Superior temporal gyrus (tissue), 1 donor: ENCODE measurements around the gene BRF1.

Source experiments
- DNase-seq: peaks from one replicate; pipeline ENCODE4 v3.0.0-alpha.2; 2016; ENCODE audit errors: extremely low spot score

Gene BRF1

DNA sequence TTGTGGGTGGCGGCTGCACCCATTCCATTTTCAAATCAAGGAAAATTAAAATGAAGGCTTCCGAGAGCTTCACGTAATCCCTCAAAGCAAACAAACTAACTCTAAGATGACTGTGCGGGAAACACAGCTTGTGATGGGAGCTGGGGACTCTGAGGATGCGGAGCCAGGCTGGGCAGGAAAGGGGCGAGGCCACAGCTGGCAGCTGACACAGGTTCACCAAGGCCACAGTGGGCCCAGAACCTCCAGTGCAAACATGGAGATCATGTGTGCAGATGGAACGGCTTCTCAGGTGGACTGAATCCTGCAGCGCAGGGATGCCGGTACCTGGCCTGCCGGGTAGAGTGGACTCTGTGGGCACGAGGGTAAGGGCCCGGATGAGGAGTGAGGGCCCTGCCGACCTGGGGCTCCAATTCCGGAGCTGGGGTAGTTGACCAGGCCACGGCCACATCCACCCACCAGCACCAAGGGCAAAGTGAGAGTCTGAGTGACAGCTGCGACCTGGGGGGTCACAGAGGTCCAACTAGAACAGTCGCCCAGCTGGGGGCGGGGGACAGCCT lies 71.6 kb downstream of the BRF1 start:
- DNase-seq = no peak

DNA sequence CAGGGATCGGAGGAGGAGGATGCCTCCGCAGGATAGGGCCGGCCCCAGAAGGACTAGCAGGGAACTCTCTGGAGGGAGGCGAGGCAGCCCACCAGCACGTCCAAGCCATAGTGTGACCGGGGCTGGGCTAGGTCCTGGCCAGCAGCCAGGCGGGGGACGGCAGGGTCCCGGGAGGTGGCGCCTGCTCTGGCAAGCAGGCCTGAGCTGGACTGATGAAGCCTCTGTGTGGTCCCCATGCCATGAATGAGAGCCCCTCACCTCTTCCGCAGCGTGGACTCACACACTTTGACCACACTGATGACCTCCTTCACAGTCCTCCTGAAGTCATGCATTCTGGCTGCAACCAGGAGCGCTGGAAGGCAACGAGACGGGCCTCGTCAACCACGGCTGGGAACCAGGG lies 72.2 kb downstream of the BRF1 start:
- no peak for DNase-seq

DNA sequence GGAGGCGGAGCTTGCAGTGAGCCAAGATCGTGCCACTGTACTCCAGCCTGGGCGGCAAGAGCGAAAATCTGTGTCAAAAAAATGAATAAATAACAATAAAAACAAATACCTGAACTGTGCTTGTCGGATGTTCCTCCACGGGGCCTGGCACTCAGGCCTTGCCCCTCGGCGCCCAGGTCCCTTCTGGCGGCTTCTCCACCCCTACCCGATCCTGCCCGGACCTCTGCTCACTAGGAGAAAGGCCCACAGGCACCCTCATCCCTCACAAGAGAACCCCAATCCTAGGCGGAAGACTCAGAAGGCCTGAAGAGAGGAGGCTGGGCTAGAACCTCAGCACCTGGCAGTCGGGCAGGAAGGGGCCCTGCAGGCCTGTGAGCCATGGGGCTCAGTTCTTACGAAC lies 73.5 kb downstream of the BRF1 start:
- DNase-seq = no peak

DNA sequence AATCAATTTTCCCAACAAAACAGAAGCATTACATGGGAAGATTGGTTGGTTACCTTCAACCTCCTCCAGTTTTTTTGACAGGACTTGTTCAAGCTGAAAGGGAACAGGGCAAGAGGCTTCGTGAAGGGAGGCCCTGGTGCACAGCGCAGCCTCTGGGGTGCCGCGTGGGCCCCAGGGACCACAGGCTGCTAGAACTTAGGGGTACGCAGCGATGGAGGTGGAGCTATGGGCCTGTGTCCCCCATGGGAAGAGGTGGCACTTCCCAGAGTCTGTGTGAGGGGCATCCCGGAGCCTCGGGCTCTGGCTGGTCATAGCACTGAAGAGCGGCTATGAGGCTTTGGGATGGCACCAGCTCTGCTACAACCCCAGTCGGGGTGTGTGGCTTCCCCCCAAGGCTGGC lies 74.6 kb downstream of the BRF1 start:
- DNase-seq = no peak

DNA sequence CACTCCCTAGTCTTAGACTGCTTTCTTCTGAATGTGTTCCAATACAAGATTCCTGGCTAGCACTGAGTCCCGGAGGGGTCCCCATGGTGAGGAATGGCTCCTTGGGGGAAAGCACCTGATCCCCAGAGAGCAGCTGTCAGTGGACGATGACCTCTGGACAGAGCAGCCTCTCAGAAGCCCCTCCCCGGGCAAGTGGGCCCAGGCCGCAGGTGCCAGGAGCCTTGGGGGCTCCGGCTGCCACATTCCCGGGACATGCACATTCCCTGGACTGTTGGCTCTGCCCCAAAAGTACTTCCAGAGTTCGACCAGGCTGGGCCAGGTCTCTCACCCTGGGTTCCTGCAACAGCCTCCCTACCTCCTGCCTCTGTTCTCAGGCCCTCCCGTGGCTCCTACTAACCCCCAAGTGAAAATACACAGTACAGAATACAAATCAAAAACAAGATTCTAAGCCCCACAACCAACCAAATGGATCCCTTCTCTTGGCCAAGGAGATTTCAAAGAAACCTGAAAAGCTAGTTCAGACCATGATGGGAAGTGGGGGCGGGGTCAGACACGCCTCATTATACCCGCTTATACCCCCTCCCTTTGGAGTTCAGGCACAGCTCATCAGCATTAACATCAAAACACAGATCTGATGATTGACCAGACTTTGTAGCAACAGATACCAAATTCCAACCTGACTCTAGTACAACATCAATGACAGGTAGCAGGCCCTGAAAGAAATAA lies 75.8 kb downstream of the BRF1 start:
- no peak for DNase-seq

DNA sequence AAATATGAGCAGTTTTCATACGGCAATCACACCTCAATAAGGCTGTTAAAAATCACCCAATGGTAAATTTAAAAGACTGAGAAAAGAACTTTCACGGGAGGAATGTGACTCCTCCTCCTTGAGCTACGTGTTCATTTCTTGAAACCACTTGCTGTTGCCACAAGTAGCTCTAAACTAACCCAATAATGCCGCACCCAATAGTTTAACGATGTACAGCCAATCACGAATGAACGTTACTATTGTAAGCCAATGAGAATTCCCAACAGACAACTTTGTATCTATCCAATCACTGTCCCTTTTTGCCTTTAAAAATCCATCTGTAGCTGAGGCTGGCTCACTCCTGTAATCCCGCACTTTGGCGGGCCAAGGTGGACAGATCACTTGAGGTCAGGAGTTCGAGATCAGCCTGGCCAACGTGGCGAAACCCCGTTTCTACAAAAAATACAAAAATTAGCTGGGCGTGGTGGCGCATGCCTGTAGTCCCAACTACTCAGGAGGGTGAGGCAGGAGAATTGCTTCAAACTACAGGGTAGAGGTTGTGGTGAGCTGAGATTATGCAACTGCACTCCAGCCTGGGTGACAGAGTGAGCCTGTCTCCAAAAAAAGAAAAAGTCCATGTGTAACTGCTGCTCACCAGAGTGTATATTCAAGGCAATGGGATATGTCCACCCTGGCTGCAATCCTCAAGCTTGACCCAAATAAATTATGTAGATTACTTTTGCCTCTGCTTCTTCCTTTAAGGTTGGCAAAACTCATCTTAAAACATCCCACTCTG lies 76.8 kb downstream of the BRF1 start:
- no peak for DNase-seq

DNA sequence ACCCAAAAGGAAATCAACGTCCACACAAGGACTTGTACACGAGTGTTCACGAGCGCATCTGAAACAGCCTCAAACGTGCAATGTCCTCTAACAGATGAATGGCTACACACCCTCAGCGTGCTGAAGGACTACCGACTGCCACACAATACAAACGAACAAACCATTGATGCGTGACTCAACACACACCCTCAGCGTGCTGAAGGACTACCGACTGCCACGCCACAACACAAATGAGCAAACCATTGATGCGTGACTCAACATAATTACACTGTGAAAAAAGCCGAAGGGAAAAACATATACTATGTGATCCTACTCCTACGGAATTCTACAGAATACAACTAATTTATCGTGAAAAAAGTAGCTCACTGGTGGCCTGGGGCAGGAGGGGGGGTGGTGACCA lies 77.5 kb downstream of the BRF1 start:
- no peak for DNase-seq

DNA sequence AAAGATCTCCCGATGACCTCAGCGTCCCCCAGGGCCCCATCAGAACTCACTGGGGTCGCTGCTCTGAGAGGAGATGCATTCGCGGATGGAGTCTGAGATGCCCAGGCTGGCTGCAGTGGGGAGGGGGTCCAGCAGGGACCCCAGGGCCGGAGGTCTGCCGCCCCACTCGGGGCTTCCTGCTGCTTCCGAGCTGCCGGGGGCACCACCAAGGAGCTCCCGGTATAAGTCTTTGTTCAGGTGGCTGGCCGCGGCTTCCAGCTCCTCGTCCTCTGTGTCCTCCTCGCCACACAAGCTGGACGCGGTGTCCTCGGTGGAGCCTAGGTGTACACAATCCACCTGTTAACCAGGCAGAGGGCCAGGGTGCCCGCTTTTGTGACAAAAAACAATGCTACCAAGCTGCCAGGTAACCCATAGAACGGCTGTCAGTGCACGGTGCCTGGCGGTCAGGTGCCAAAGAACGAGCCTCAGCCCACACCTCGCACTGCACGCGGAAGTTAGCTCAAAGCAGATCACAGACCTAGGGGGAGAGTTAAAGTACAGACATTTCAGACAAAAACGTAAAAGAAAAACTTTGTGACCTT lies 79.1 kb downstream of the BRF1 start:
- DNase-seq = no peak

DNA sequence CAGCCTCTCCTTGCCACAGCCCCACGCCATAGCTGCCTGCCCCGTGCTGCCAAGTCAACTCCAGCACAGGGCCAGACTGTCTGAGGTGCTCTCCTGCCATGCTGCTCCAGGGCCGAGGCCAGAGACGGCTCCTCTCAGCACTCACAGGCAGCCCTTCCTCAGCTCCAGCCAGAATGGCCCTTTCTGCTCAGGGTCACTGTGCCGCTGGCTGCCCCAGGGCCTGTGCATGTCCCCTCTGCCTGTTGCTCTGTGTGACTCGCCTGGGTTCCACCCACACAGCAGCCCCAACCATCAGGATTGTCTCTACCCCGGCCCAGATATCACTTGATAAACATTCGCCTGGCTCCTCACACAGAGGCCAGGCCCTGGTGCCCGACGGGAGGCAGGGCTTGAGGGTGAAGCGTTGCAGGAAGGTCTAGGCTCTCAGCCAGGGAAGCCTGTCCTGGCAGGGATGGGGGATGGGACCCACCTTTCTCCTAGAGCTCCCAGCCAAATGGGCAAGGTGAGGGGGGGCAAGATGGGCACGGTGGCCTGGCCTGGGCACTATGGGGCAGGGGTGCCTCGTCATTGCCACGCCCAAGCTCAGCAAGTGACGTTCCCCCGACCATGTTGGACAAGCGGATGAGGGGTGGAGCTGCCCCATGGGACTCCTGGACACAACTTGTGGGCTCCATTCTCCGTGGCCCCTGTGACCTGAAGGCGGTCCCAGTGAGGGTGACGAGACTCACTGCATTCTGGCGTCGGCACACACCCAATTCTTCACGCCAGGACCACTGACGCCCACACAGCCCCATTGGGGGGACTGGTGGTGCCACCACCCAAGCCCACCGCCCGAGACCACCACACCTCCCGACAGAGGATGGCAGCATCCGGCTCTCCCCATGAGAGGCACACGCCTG lies 79.9 kb downstream of the BRF1 start:
- no peak for DNase-seq

DNA sequence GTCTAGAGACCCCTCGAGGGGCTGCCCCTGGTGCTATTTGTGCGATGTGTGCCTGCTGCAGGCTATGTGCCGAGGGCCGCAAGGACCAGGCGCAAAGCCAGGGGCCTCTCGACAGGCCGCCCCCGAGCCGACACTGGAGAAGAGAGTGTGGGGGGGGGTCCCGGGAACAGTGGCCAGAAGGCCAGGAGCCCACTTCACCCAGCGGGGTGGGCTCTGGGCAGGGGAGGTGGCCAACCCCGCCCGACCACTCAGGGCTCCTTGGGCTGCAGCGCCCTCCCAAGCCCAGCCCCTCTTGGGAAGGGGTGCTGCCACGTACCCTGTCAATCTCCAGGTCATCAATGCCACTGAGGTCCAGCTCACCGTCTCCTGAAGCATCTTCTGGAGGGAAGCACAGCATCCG lies 81.0 kb downstream of the BRF1 start:
- DNase-seq = no peak

DNA sequence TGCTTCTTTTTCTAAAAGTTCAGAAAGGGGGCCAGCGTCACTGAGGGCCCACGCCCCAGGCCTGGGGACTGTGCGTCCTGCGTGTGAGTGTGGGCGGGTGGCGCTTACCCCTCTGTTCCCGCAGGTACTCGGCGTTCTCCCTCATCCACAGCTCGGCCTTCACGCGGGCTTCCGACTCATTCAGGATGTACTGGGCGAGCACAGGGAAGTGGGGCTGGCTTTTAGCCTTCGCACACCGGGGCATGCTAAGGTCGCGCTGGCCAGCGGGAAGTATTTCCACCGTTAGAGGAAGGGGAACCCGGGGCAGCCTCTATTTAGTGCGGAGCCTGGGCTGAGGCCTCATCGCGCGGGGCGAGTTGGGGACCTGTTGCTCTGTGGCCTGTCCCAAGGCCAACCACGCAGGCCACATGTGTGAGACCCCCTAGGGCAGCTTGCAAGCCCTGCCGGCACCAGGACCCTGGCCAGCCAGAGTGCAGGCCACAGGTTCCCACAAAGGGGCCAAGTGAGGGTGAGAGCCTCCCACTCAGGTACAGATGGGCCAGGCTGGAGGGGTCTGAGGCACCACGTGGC lies 81.7 kb downstream of the BRF1 start:
- no peak for DNase-seq

DNA sequence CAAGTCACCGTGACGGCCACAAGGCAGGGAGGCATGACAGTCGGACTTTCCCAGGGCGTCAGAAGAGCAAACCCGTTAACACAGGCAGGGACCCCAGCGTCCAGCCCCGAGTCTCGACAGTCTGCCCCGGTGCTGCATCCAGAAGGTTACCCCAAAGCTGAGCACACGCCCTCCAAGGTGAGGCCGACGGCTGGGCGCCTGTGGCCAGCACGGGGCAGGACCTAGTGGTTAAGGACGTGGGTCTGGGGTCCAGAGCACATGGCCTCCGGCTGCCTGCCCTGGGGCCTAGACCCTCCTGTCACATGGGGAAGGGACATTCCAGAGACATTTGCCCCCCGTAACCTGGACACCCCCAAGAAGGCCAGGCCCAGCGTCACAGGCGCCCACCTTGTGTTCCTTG lies 82.2 kb downstream of the BRF1 start:
- DNase-seq = no peak

DNA sequence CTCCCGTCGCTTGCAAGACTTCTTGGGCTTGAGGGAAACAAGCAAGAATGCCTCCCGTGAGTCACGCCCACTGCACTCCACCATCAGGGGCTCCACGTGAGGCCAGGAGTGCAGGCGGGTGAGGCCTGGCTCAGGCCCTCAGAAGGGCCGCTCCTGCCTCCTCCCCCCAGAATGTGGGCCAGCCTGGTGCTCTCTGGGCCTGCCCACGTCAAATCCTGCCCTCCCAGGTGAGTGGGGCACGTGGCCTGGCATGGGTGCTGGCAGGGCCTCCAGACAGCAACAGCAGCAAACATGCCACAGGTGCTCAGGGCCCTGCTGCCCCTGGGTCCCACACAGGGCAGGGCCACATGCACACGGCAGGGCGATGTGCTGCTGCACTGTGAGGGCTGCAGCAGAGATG lies 83.0 kb downstream of the BRF1 start:
- DNase-seq = no peak

DNA sequence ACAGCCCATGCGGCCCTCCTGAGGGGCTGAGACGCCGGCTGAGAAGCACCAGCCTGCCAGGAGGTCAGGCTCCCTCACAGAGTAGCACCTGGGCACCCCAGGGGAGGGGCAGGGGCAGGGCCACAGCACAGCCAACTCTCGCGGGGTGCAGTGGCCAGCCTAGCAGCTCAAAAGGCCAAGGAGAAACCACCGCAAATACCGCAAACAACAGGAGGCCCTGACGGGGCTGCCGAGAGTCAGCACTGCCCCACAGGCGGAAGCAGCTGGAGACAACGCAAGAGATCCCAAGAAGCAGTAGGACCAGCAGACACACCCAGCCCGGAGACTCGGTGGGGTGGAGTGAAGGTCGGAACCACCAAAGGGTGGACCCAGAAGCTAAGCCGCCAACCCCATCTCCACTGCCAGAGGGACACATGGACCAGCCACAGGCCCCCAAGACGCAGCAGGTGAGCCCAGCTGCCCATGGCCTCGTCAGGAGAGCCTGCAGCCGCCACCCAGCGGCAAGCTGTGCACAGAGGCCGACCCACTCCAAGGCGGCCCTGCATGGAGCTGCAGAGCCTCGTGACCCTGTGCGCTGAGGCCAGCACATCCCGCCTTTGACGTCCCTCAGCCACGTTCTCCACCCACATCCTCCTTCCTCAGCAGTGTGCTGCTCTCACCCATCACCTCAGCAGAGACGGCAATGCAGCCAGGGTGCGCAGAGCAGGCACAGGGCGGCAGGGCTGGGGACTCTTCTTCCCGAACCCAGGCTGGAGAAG lies 84.1 kb downstream of the BRF1 start:
- no peak for DNase-seq

DNA sequence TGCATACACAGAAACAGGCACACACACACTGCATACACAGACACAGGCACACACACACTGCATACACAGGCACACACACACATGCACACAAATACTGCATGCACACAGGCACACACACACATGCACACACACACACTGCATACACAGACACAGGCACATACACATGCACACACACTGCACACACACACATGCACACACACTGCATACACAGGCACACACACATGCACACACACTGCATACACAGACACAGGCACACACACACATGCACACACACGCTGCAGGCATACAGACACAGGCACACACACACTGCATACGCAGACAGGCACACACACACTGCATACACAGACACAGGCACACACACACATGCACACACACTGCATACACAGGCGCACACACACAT lies 85.2 kb downstream of the BRF1 start:
- DNase-seq = no peak

DNA sequence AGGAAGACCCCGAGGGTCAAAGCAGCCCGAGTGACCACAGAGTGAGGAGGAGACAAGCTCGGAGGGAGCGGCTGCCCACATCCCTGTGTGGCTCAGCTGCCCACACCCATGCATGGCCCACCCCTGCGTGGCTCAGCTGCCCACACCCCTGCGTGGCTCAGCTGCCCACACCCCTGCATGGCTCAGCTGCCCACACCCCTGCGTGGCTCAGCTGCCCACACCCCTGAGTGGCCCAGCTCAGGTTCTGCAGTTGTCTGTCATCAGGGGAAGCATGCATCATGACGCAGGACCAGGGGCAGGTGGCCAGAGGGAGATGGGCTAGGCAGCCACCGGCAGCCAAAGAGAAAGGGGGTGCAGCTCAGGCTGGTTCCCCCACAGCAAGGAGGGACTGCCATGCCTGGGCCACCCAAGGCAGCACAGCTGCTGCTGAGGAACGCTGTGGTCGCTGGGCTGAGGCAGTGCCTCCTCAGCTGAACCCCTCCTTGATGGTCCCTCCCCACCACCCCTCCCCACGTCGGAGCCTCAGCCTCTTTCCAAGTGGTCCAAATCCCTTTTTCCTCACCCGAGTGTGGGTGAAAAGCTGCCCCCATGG lies 86.4 kb downstream of the BRF1 start:
- no peak for DNase-seq

DNA sequence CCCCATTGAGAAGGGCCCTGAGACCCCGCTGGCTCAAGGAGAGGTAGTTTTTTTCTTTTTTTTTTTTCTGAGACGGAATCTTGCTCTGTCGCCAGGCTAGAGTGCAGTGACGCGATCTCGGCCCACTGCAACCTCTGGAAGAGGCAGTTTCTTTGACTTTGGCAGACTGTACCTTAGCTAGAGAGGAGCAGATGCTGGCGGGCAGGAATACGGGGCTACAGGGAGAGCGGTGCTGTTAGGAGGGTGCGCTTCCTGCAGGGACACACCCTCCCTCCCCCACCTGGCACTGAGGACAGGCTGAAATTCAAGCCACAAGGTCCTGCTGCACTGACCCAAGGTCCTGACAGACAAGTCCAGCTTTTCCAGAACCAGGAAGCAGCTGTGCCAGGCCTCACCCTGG lies 87.4 kb downstream of the BRF1 start:
- no peak for DNase-seq

DNA sequence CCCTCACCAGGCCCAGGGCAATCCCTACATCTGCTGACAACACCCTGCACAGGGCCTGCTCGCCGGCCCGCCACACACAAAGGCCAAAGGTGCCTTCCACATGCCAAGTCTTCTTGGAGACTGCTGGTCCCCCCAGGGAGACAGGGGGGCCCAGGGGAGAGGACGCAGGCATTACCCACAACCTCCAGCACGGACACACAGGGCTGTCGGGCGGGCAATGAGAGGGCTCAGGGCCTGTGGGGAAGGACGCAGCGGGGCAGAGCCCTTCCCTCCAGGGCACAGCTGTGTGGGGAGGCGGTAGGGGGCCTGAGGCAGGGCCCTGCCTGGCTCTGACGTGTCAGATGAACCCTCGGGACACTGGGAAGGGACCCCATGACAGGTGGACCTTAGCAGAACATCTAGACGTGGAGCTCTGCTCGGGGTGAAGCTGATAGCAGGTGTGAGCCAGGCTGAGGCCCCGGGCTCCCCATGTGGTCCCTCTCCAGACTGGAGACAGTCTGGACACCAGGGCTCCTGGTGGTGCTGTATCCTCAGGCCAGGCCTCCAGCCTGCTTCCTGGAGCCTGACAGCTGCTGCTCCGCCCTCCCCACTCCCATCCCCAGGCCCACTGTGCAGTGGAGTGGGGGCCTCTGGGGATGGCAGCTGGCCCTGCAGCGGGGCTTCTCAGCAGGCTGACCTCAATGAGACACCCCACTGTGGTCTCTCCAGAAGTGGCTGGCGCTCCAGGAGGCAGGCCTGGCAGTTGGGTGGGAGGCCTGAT lies 88.1 kb downstream of the BRF1 start:
- DNase-seq = no peak

DNA sequence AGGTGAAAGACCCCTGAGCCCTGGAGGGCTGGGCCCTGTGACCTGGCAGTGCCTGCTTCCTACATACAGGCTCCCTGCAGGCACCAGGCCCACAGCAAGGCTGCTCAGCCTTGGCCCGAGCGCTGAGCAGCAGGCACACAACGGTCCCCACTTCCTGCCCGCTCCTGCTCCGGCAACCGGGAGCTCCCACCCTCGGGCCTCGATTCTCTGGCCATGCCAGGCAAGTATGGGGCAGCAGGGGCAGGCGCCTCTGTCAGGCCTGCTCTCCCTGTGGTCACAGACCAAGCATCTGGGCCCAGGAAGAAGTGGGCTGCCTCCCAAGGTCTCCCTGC lies 89.1 kb downstream of the BRF1 start:
- no peak for DNase-seq
